PC-3 (cell line): ENCODE measurements around the gene DCAF6.

ENCODE experiments used
- CTCF ChIP-seq: fragments of 300-600 bp; sonication (generic); conservative IDR thresholded peaks from 2 replicates; pipeline ENCODE4 v1.5.1; 2017; ENCODE audit warnings: antibody characterized with exemption, low read depth, mild to moderate bottlenecking, low read length
- EZH2 ChIP-seq: fragments of 300-600 bp; sonication (generic); IDR thresholded peaks from one replicate; pipeline ENCODE4 v1.6.1; 2017; ENCODE audit warnings: antibody characterized with exemption, mild to moderate bottlenecking, low read length; ENCODE audit not compliant: unreplicated experiment

GRCh38 chr1:167984886-167985489 lies 48.5 kb downstream of the DCAF6 start:
- TF ChIP-seq CTCF: no peak
- TF ChIP-seq EZH2: no peak
